Mucosa of rectum (tissue), 2 donors: ENCODE data around the gene CCDC190.

Experiments used
- H3K27ac ChIP-seq, 2 donors: one replicate each; pipeline ENCODE4 v1.7.0; 2013; ENCODE audit warnings: inconsistent platforms in 2 of 2, low read depth in 2 of 2, low read length in 2 of 2
- H3K27me3 ChIP-seq, 2 donors: one replicate each; pipeline ENCODE4 v1.7.0; 2013; ENCODE audit warnings: low read length in 2 of 2; ENCODE audit not compliant: control insufficient read depth in 2 of 2, insufficient read depth in 2 of 2
- H3K36me3 ChIP-seq, 2 donors: one replicate each; pipeline ENCODE4 v1.7.0; 2013; ENCODE audit warnings: low read length in 2 of 2; ENCODE audit not compliant: control insufficient read depth in 2 of 2, insufficient read depth in 2 of 2
- H3K4me1 ChIP-seq, 2 donors: one replicate each; pipeline ENCODE4 v1.7.0; 2013; ENCODE audit warnings: low read length in 2 of 2, mild to moderate bottlenecking in 1 of 2; ENCODE audit not compliant: control insufficient read depth in 2 of 2, insufficient read depth in 2 of 2
- H3K4me3 ChIP-seq, 2 donors: one replicate each; pipeline ENCODE4 v1.7.0; 2013; ENCODE audit warnings: low read length in 2 of 2
- H3K9ac ChIP-seq, 2 donors: one replicate each; pipeline ENCODE4 v1.7.0; 2013; ENCODE audit warnings: low read length in 2 of 2, low read depth in 1 of 2, mild to moderate bottlenecking in 1 of 2
- H3K9me3 ChIP-seq, 2 donors: one replicate each; pipeline ENCODE4 v1.7.0; 2013; ENCODE audit warnings: low read length in 2 of 2; ENCODE audit not compliant: control insufficient read depth in 2 of 2
- donor health status: healthy.
- donor health status: Normal muscosa, but diverticular disease.

Gene CCDC190

GRCh38 chr1:162901243-162901642 is 40.3 kb upstream of the CCDC190 start:
- Histone ChIP-seq H3K9ac (no peak overlapping the region), H3K27me3 (no peaks in the 10 kb centered on the region), H3K27ac (no peak overlapping the region), H3K4me1 (no peaks in the 10 kb centered on the region), H3K9me3 (no peaks in the 10 kb centered on the region), H3K4me3 (no peak overlapping the region), H3K36me3 (no peaks in the 10 kb centered on the region)

GRCh38 chr1:162899422-162900146 is 38.6 kb upstream of the CCDC190 start:
- H3K9ac ChIP-seq = no peak overlapping the region
- no peaks in the 10 kb centered on the region for H3K9me3 ChIP-seq
- H3K4me3 ChIP-seq = no peak overlapping the region
- no peaks in the 10 kb centered on the region for H3K27me3 ChIP-seq
- no peak overlapping the region for H3K27ac ChIP-seq
- no peaks in the 10 kb centered on the region for H3K4me1 ChIP-seq
- H3K36me3 ChIP-seq = no peaks in the 10 kb centered on the region

- Histone ChIP-seq H3K9me3 (no peaks in the 10 kb centered on the region), H3K27me3 (no peaks in the 10 kb centered on the region), H3K4me1 (no peaks in the 10 kb centered on the region), H3K4me3 (no peak overlapping the region), H3K36me3 (no peaks in the 10 kb centered on the region), H3K27ac (no peak overlapping the region), H3K9ac (no peak overlapping the region)
Observed at GRCh38 chr1:162893612-162893908, 32.6 kb upstream of the CCDC190 start.

GRCh38 chr1:162892906-162893611 is 32.1 kb upstream of the CCDC190 start:
- Histone ChIP-seq H3K4me3 (no peak overlapping the region), H3K9me3 (no peaks in the 10 kb centered on the region), H3K27ac (no peak overlapping the region), H3K9ac (no peak overlapping the region), H3K36me3 (no peaks in the 10 kb centered on the region), H3K27me3 (no peaks in the 10 kb centered on the region), H3K4me1 (no peaks in the 10 kb centered on the region)

GRCh38 chr1:162889989-162890388 is 29.0 kb upstream of the CCDC190 start:
- H3K4me3 ChIP-seq = no peak overlapping the region
- no peak overlapping the region for H3K9ac ChIP-seq
- no peak overlapping the region for H3K27ac ChIP-seq
- H3K27me3 ChIP-seq = no peaks in the 10 kb centered on the region
- H3K4me1 ChIP-seq = no peaks in the 10 kb centered on the region
- H3K9me3 ChIP-seq = no peaks in the 10 kb centered on the region
- no peaks in the 10 kb centered on the region for H3K36me3 ChIP-seq

GRCh38 chr1:162886705-162887104 is 25.7 kb upstream of the CCDC190 start:
- no peaks in the 10 kb centered on the region for H3K9me3 ChIP-seq
- peaks cover 1 to 3% of the 10 kb centered on the region in 2 donors for H3K27me3 ChIP-seq
- H3K4me3 ChIP-seq = no peak overlapping the region
- H3K4me1 ChIP-seq = no peaks in the 10 kb centered on the region
- no peak overlapping the region for H3K27ac ChIP-seq
- H3K9ac ChIP-seq = no peak overlapping the region
- no peaks in the 10 kb centered on the region for H3K36me3 ChIP-seq

GRCh38 chr1:162885265-162885664 is 24.3 kb upstream of the CCDC190 start:
- no peak overlapping the region for H3K4me3 ChIP-seq
- peaks cover 2 to 3% of the 10 kb centered on the region in 2 donors for H3K27me3 ChIP-seq
- no peaks in the 10 kb centered on the region for H3K4me1 ChIP-seq
- H3K9ac ChIP-seq = no peak overlapping the region
- H3K27ac ChIP-seq = no peak overlapping the region
- H3K9me3 ChIP-seq = no peaks in the 10 kb centered on the region
- no peaks in the 10 kb centered on the region for H3K36me3 ChIP-seq

- Histone ChIP-seq H3K27ac (no peak overlapping the region), H3K36me3 (no peaks in the 10 kb centered on the region), H3K4me1 (no peaks in the 10 kb centered on the region), H3K27me3 (peaks cover 2 to 3% of the 10 kb centered on the region in 2 donors), H3K4me3 (no peak overlapping the region), H3K9me3 (no peaks in the 10 kb centered on the region), H3K9ac (no peak overlapping the region)
Observed at GRCh38 chr1:162884831-162885230, 23.9 kb upstream of the CCDC190 start.

- Histone ChIP-seq H3K27me3 (peaks cover 2 to 3% of the 10 kb centered on the region in 2 donors), H3K9me3 (no peaks in the 10 kb centered on the region), H3K9ac (no peak overlapping the region), H3K36me3 (no peaks in the 10 kb centered on the region), H3K4me1 (no peaks in the 10 kb centered on the region), H3K4me3 (no peak overlapping the region), H3K27ac (no peak overlapping the region)
Observed at GRCh38 chr1:162882248-162882674, 21.3 kb upstream of the CCDC190 start.

- Histone ChIP-seq H3K4me3 (no peak overlapping the region), H3K27me3 (peaks cover 2 to 3% of the 10 kb centered on the region in 2 donors), H3K4me1 (no peaks in the 10 kb centered on the region), H3K27ac (no peak overlapping the region), H3K9ac (no peak overlapping the region), H3K36me3 (no peaks in the 10 kb centered on the region), H3K9me3 (no peaks in the 10 kb centered on the region)
Observed at GRCh38 chr1:162881590-162881989, 20.6 kb upstream of the CCDC190 start.
